Mesothelial cell of epicardium (in vitro differentiated cells): Measurements from ENCODE around the gene PLEKHA6. TPM values are rescaled to one million over a fixed set of nuclear protein-coding genes. Genes with fewer than 3 reads are reported as not detected.

Source experiments
- DNase-seq, 2 experiments: peaks; one replicate each; pipeline ENCODE4 v3.0.0; 2021; ENCODE audit warnings: low spot score in 2 of 2; ENCODE audit not compliant: unreplicated experiment in 2 of 2
- H3K27ac Mint-ChIP-seq: 2 replicates; pipeline ENCODE4 v1.8.0; 2021; ENCODE audit warnings: mixed read lengths
- H3K27me3 Mint-ChIP-seq: 2 replicates; pipeline ENCODE4 v1.8.0; 2021; ENCODE audit warnings: low read depth, mixed read lengths
- H3K36me3 Mint-ChIP-seq: 2 replicates; pipeline ENCODE4 v1.8.0; 2021; ENCODE audit warnings: mixed read lengths
- H3K4me1 Mint-ChIP-seq: 2 replicates; pipeline ENCODE4 v1.8.0; 2021; ENCODE audit warnings: mixed read lengths
- H3K4me3 Mint-ChIP-seq: 2 replicates; pipeline ENCODE4 v1.8.0; 2021; ENCODE audit warnings: mild to moderate bottlenecking, moderate library complexity, mixed read lengths
- H3K9me3 Mint-ChIP-seq: 2 replicates; pipeline ENCODE4 v1.8.0; 2021; ENCODE audit warnings: mixed read lengths
- total RNA-seq: library from RNA; stranded (reverse); gene quantifications from 3 replicates; pipeline ENCODE4 v1.2.1, GENCODE V29; 2021
- TF ChIP-seq, protein P1 (sequence below): fragments of 200-600 bp; sonication (generic); IDR thresholded peaks from one replicate; pipeline ENCODE4 v1.5.0; 2021; ENCODE audit warnings: antibody characterized with exemption; ENCODE audit not compliant: unreplicated experiment

PLEKHA6 gene
- total RNA-seq, 1 donor from 2014 or later = 29.7 TPM

- TF ChIP-seq, protein P1, sequence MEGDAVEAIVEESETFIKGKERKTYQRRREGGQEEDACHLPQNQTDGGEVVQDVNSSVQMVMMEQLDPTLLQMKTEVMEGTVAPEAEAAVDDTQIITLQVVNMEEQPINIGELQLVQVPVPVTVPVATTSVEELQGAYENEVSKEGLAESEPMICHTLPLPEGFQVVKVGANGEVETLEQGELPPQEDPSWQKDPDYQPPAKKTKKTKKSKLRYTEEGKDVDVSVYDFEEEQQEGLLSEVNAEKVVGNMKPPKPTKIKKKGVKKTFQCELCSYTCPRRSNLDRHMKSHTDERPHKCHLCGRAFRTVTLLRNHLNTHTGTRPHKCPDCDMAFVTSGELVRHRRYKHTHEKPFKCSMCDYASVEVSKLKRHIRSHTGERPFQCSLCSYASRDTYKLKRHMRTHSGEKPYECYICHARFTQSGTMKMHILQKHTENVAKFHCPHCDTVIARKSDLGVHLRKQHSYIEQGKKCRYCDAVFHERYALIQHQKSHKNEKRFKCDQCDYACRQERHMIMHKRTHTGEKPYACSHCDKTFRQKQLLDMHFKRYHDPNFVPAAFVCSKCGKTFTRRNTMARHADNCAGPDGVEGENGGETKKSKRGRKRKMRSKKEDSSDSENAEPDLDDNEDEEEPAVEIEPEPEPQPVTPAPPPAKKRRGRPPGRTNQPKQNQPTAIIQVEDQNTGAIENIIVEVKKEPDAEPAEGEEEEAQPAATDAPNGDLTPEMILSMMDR = no peak
- H3K27ac Mint-ChIP-seq = no peak overlapping the region
- H3K36me3 Mint-ChIP-seq = peaks cover 11% of the 10 kb centered on the region
- no peaks in the 10 kb centered on the region for H3K4me1 Mint-ChIP-seq
- no peak for DNase-seq
- H3K4me3 Mint-ChIP-seq = no peak overlapping the region
- H3K27me3 Mint-ChIP-seq = no peaks in the 10 kb centered on the region
- H3K9me3 Mint-ChIP-seq = no peaks in the 10 kb centered on the region
These were observed 107.6 kb downstream of the PLEKHA6 start for GRCh38 chr1:204251926-204252689.

DNA sequence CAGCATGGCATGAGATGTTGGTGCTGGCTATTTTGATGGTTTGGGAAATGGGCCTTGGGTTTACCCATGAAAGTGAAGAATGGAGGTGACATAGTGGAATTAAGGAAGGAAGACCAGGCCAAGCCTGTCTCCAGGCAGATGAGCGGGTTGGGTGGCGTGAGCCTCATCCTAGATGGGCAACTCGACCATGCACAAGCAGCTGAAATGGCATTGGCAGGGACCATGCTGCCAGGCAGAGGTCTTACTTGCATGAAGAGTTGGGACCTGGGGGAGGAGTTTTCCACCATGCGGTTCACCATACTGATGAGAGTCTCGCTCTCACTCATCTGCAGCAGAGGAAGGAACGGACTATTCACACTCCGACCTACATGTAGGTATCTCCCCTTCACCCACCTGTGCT lies 108.4 kb downstream of the PLEKHA6 start:
- Mint-ChIP-seq H3K27me3 (no peaks in the 10 kb centered on the region), H3K27ac (no peak overlapping the region), H3K9me3 (no peaks in the 10 kb centered on the region), H3K4me1 (no peaks in the 10 kb centered on the region), H3K4me3 (no peak overlapping the region), H3K36me3 (peaks cover 14% of the 10 kb centered on the region)
- TF ChIP-seq, protein P1 = no peak
- no peak for DNase-seq

- H3K36me3 Mint-ChIP-seq = peaks cover 17% of the 10 kb centered on the region
- no peak overlapping the region for H3K4me3 Mint-ChIP-seq
- no peak overlapping the region for H3K27ac Mint-ChIP-seq
- DNase-seq = no peak
- H3K27me3 Mint-ChIP-seq = no peaks in the 10 kb centered on the region
- no peaks in the 10 kb centered on the region for H3K4me1 Mint-ChIP-seq
- H3K9me3 Mint-ChIP-seq = no peaks in the 10 kb centered on the region
- TF ChIP-seq, protein P1 = no peak
These were observed 109.2 kb downstream of the PLEKHA6 start for GRCh38 chr1:204250428-204251030.

DNA sequence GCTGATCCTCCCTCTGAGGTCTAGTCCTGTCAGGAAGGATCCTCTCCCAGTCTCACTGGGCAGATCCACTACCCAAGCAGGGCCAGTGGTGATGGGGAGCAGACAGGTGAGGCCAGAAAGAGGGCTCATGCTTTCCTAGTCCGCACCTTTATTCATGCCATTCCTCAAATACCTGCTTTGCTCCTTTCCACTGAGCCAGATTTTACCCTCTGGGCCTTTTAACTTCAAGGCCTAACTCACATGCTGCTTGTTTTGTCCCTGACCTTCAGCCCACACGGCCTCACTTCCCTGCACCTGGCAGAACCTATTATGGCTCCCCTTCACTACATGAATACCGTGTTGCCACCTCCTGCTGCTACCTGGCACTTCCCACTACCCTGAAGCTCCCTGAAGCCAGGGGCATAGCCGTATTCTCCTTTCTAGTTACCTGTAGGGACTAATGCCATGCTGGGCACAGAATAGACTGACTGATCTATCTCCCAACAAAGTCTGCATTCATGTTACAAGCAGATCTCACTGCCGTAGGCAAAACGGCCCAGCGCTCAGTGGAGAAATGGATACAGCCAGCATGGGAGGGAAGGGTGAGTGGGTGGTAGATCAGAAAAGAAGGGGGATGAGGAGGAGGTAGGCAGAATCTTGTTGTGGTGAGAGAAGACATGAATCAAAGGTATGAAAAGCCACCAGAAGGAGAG lies 109.8 kb downstream of the PLEKHA6 start:
- no peak overlapping the region for H3K4me3 Mint-ChIP-seq
- TF ChIP-seq, protein P1 = no peak
- H3K27ac Mint-ChIP-seq = no peak overlapping the region
- H3K4me1 Mint-ChIP-seq = no peaks in the 10 kb centered on the region
- no peaks in the 10 kb centered on the region for H3K9me3 Mint-ChIP-seq
- H3K36me3 Mint-ChIP-seq = peaks cover 22% of the 10 kb centered on the region
- no peak for DNase-seq
- no peaks in the 10 kb centered on the region for H3K27me3 Mint-ChIP-seq

- no peaks in the 10 kb centered on the region for H3K27me3 Mint-ChIP-seq
- no peak overlapping the region for H3K4me3 Mint-ChIP-seq
- TF ChIP-seq, protein P1 = no peak
These were observed 110.8 kb downstream of the PLEKHA6 start for GRCh38 chr1:204248954-204249353.

More at GRCh38 chr1:204248954-204249353, 110.8 kb downstream of the PLEKHA6 start:
- Mint-ChIP-seq H3K9me3 (no peaks in the 10 kb centered on the region), H3K27ac (no peak overlapping the region), H3K4me1 (no peaks in the 10 kb centered on the region), H3K36me3 (peaks cover 28% of the 10 kb centered on the region)
- DNase-seq = no peak
